CD8-positive, alpha-beta memory T cell (primary cell): Measurements from ENCODE around the gene RNU7-1. TPM values are rescaled to one million over a fixed set of nuclear protein-coding genes. Genes with fewer than 3 reads are reported as not detected.

Experiments used
- CTCF ChIA-PET: fragments of 350-600 bp; sonication (Branson Sonifier 250); formaldehyde crosslinking; loops from one replicate; lab custom pipeline; 2021; ENCODE audit warnings: antibody characterized with exemption; lab: Charles Lee
- POLR2A ChIA-PET: fragments of 350-600 bp; sonication (Branson Sonifier 250); formaldehyde crosslinking; loops from one replicate; lab custom pipeline; 2021; ENCODE audit warnings: antibody characterized with exemption; lab: Charles Lee
- DNase-seq, 5 donors: peaks; one replicate each; pipeline versions ENCODE4 v3.0.0 to v3.0.0-alpha.2; 2020 to 2022; ENCODE audit warnings: mixed read lengths in 1 of 5
- H3K27ac ChIP-seq: one replicate; pipeline ENCODE4 v1.7.0; 2013; ENCODE audit warnings: low read depth, mild to moderate bottlenecking, low read length, moderate library complexity
- H3K27me3 ChIP-seq: 2 replicates; pipeline ENCODE4 v1.7.0; 2013; ENCODE audit warnings: low read length, mild to moderate bottlenecking; ENCODE audit not compliant: insufficient read depth, poor library complexity, severe bottlenecking
- H3K36me3 ChIP-seq: 2 replicates; pipeline ENCODE4 v1.7.0; 2013; ENCODE audit warnings: mild to moderate bottlenecking, low read length, moderate library complexity; ENCODE audit not compliant: insufficient read depth
- H3K4me1 ChIP-seq: 2 replicates; pipeline ENCODE4 v1.7.0; 2013; ENCODE audit warnings: mild to moderate bottlenecking, low read length, moderate library complexity; ENCODE audit not compliant: insufficient read depth
- H3K4me3 ChIP-seq: 2 replicates; pipeline ENCODE4 v1.7.0; 2013; ENCODE audit warnings: mild to moderate bottlenecking, low read length
- H3K9me3 ChIP-seq: 2 replicates; pipeline ENCODE4 v1.7.0; 2013; ENCODE audit warnings: mild to moderate bottlenecking, low read length
- H3K27ac Mint-ChIP-seq, 8 donors: one replicate each; pipeline ENCODE4 v1.8.0; 2020 to 2021; ENCODE audit warnings: mixed read lengths in 8 of 8, mild to moderate bottlenecking in 6 of 8, inconsistent platforms in 3 of 8, moderate library complexity in 3 of 8
- H3K27me3 Mint-ChIP-seq, 2 donors: one replicate each; pipeline ENCODE4 v1.8.0; 2020 to 2021; ENCODE audit warnings: mixed read lengths in 2 of 2, mild to moderate bottlenecking in 1 of 2, moderate library complexity in 1 of 2
- H3K36me3 Mint-ChIP-seq, 3 donors: one replicate each; pipeline ENCODE4 v1.8.0; 2020 to 2021; ENCODE audit warnings: mixed read lengths in 3 of 3, inconsistent platforms in 1 of 3, mild to moderate bottlenecking in 1 of 3
- H3K4me1 Mint-ChIP-seq, 3 donors: one replicate each; pipeline ENCODE4 v1.8.0; 2020 to 2021; ENCODE audit warnings: mixed read lengths in 3 of 3, inconsistent platforms in 1 of 3, mild to moderate bottlenecking in 1 of 3
- H3K4me3 Mint-ChIP-seq, 7 donors: one replicate each; pipeline ENCODE4 v1.8.0; 2020 to 2021; ENCODE audit warnings: mixed read lengths in 7 of 7, mild to moderate bottlenecking in 6 of 7, moderate library complexity in 4 of 7, inconsistent platforms in 2 of 7
- H3K9me3 Mint-ChIP-seq, 5 donors: one replicate each; pipeline ENCODE4 v1.8.0; 2020 to 2022; ENCODE audit warnings: mixed read lengths in 5 of 5, mild to moderate bottlenecking in 3 of 5, moderate library complexity in 2 of 5, inconsistent platforms in 1 of 5
- polyA plus RNA-seq: library from polyadenylated mRNA; unstranded; fragments of 300-500 nt; fragmentation: Illumina TruSeq; gene quantifications from one replicate; pipeline ENCODE4 v1.2.3, GENCODE V29; 2021
- total RNA-seq, 2 experiments: library from RNA; stranded (reverse); gene quantifications; one replicate each; pipeline ENCODE4 v1.2.3, GENCODE V29; 2021

Gene RNU7-1
- total and polyA plus RNA-seq, 3 experiments from 2014 or later = not detected

GRCh38 chr12:6914947-6915788 is 28.4 kb upstream of the RNU7-1 start:
- Histone ChIP-seq H3K9me3 (no peaks in the 10 kb centered on the region), H3K4me3 (peak overlapping the region; percentile 69), H3K27me3 (no peaks in the 10 kb centered on the region), H3K36me3 (peaks cover 6% of the 10 kb centered on the region), H3K4me1 (peaks cover 21% of the 10 kb centered on the region), H3K27ac (peak overlapping the region; percentile 66)
- Mint-ChIP-seq H3K4me1 (peaks cover 21 to 44% (median 30%) of the 10 kb centered on the region in 3 donors), H3K27ac (peak overlapping the region; percentile 94 to 99 (median 96)), H3K27me3 (no peaks in the 10 kb centered on the region), H3K4me3 (peak overlapping the region; percentile 89 to 99 (median 94)), H3K36me3 (peaks cover 3 to 47% (median 4%) of the 10 kb centered on the region in 3 donors), H3K9me3 (no peaks in the 10 kb centered on the region)
- no peak for DNase-seq
- ChIA-PET CTCF (interaction anchor here (1.3 to 4.4 kb wide), 6 partner anchors 10 to 46 kb away, joined by 3 to 28 read pairs (median 6); partner anchors contain the start of genes C12orf57, RNU7-1 and SPSB2), POLR2A (interaction anchor here (1.0 to 2.6 kb wide), 11 partner anchors 9 to 193 kb away, joined by 3 to 14 read pairs (median 7); partner anchors contain the start of genes C12orf57, LRRC23, RNU7-1 and SPSB2)

- CTCF ChIA-PET = interaction anchor here (1.0 to 4.4 kb wide), 6 partner anchors 8 to 46 kb away, joined by 3 to 28 read pairs (median 6); partner anchors contain the start of gene SPSB2
- Histone ChIP-seq H3K27me3 (no peaks in the 10 kb centered on the region), H3K36me3 (peaks cover 6% of the 10 kb centered on the region), H3K9me3 (no peaks in the 10 kb centered on the region), H3K27ac (no peak overlapping the region), H3K4me3 (no peak overlapping the region), H3K4me1 (peaks cover 21% of the 10 kb centered on the region)
- H3K36me3 Mint-ChIP-seq = peaks cover 3 to 47% (median 4%) of the 10 kb centered on the region in 3 donors
- H3K27ac Mint-ChIP-seq = peak overlapping the region; percentile 29 to 97 (median 95)
- peak overlapping the region; percentile 79 to 99 (median 94) for H3K4me3 Mint-ChIP-seq
- H3K27me3 Mint-ChIP-seq = no peaks in the 10 kb centered on the region
- POLR2A ChIA-PET = interaction anchor here (1.2 kb wide), 1 partner anchor 9 kb away, joined by 3 read pairs; no protein-coding TSS in a partner anchor
- no peak for DNase-seq
- H3K9me3 Mint-ChIP-seq = no peaks in the 10 kb centered on the region
- H3K4me1 Mint-ChIP-seq = peaks cover 21 to 44% (median 30%) of the 10 kb centered on the region in 3 donors
These were observed 27.8 kb upstream of the RNU7-1 start for GRCh38 chr12:6915789-6916285.

- H3K36me3 ChIP-seq = peaks cover 6% of the 10 kb centered on the region
- H3K9me3 ChIP-seq = no peaks in the 10 kb centered on the region
- H3K4me3 Mint-ChIP-seq = peak overlapping the region; percentile 57 to 99 (median 82)
- no peak overlapping the region for H3K27ac ChIP-seq
- ChIA-PET CTCF (interaction anchor here (1.0 to 2.3 kb wide), 4 partner anchors 9 to 44 kb away, joined by 3 to 8 read pairs (median 4); partner anchors contain the start of gene SPSB2), POLR2A (interaction anchor here (0.9 to 1.2 kb wide), 2 partner anchors 9 to 42 kb away, joined by 3 read pairs; no protein-coding TSS in a partner anchor)
- H3K4me1 ChIP-seq = peaks cover 21% of the 10 kb centered on the region
- H3K27me3 Mint-ChIP-seq = no peaks in the 10 kb centered on the region
- H3K27me3 ChIP-seq = no peaks in the 10 kb centered on the region
- DNase-seq = no peak
- no peak overlapping the region for H3K4me3 ChIP-seq
- peaks cover 3 to 52% (median 4%) of the 10 kb centered on the region in 3 donors for H3K36me3 Mint-ChIP-seq
- H3K9me3 Mint-ChIP-seq = no peaks in the 10 kb centered on the region
- H3K4me1 Mint-ChIP-seq = peaks cover 21 to 44% (median 30%) of the 10 kb centered on the region in 3 donors
- peak overlapping the region; percentile 2 to 97 (median 92) for H3K27ac Mint-ChIP-seq
These were observed 27.0 kb upstream of the RNU7-1 start for GRCh38 chr12:6916426-6917200.

DNA sequence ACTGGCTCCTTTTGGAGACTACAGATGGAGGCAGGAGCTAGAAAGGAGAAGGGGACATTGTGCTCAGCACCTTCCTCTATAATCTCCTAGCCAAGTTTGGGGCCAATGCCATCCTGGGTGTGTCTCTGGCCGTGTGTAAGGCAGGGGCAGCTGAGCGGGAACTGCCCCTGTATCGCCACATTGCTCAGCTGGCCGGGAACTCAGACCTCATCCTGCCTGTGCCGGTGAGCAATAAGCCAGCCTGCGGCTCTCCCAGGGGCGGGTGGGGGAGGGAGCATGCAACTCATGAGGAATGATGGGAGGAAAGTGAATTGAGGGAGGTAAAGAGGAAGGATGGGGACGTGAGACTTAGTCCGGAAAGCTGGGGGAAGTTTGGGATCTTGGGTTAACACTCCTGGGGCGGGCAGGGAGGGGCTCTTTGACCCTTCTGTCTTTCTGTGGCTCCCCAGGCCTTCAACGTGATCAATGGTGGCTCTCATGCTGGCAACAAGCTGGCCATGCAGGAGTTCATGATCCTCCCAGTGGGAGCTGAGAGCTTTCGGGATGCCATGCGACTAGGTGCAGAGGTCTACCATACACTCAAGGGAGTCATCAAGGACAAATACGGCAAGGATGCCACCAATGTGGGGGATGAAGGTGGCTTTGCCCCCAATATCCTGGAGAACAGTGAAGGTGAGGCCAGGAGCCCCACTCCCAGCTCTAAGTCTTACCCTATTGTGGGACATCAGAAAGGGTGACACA is 26.0 kb upstream of the RNU7-1 start:
- Mint-ChIP-seq H3K27me3 (no peaks in the 10 kb centered on the region), H3K36me3 (peaks cover 3 to 63% (median 4%) of the 10 kb centered on the region in 3 donors), H3K4me3 (peak overlapping the region in 1 of 7 donors; percentile 57), H3K27ac (peak overlapping the region in 2 of 8 donors; percentile 43 to 66), H3K4me1 (peaks cover 21 to 42% (median 30%) of the 10 kb centered on the region in 3 donors), H3K9me3 (no peaks in the 10 kb centered on the region)
- no peaks in the 10 kb centered on the region for H3K27me3 ChIP-seq
- ChIA-PET CTCF (interaction anchor here (0.7 to 2.3 kb wide), 4 partner anchors 20 to 200 kb away, joined by 3 to 8 read pairs (median 4); no protein-coding TSS in a partner anchor), POLR2A (interaction anchor here (0.9 kb wide), 2 partner anchors 20 to 41 kb away, joined by 3 read pairs; no protein-coding TSS in a partner anchor)
- DNase-seq = no peak
- H3K4me3 ChIP-seq = no peak overlapping the region
- H3K36me3 ChIP-seq = peaks cover 6% of the 10 kb centered on the region
- H3K27ac ChIP-seq = no peak overlapping the region
- peaks cover 21% of the 10 kb centered on the region for H3K4me1 ChIP-seq
- no peaks in the 10 kb centered on the region for H3K9me3 ChIP-seq

DNA sequence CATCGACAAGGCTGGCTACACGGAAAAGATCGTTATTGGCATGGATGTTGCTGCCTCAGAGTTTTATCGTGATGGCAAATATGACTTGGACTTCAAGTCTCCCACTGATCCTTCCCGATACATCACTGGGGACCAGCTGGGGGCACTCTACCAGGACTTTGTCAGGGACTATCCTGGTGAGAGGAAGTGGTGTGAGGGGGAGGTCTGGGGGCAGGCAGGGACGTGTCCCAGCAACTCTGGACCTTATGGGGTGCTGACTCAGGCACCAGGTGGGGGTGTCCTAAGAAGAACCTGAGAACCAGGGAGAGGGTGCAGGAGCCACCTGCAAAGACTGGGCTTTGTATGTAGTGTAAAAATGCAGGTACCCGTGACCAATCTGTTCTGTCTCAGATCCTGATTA is 24.0 kb upstream of the RNU7-1 start:
- CTCF ChIA-PET = no interaction called here
- Mint-ChIP-seq H3K4me3 (peak overlapping the region in 1 of 7 donors; percentile 55), H3K36me3 (peaks cover 3 to 68% (median 4%) of the 10 kb centered on the region in 3 donors), H3K27ac (peak overlapping the region in 5 of 8 donors; percentile 9 to 82 (median 41)), H3K9me3 (no peaks in the 10 kb centered on the region), H3K4me1 (peaks cover 15 to 31% (median 25%) of the 10 kb centered on the region in 3 donors), H3K27me3 (no peaks in the 10 kb centered on the region)
- H3K27ac ChIP-seq = no peak overlapping the region
- no peaks in the 10 kb centered on the region for H3K9me3 ChIP-seq
- POLR2A ChIA-PET = no interaction called here
- H3K36me3 ChIP-seq = peaks cover 6% of the 10 kb centered on the region
- H3K4me1 ChIP-seq = peaks cover 18% of the 10 kb centered on the region
- no peak overlapping the region for H3K4me3 ChIP-seq
- H3K27me3 ChIP-seq = no peaks in the 10 kb centered on the region
- DNase-seq = no peak

DNA sequence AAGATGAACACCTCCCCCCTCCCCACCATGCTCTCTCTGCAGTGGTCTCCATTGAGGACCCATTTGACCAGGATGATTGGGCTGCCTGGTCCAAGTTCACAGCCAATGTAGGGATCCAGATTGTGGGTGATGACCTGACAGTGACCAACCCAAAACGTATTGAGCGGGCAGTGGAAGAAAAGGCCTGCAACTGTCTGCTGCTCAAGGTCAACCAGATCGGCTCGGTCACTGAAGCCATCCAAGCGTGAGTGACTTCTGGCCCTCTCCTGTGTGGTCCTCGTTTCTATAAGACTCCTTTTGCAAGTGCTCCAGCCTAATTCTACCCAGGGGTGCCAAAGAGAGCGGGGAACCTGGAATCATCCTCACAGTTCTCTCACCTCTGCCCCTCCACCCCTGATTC is 22.1 kb upstream of the RNU7-1 start:
- Histone ChIP-seq H3K4me3 (no peak overlapping the region), H3K27me3 (no peaks in the 10 kb centered on the region), H3K27ac (no peak overlapping the region), H3K4me1 (peaks cover 13% of the 10 kb centered on the region), H3K36me3 (peaks cover 6% of the 10 kb centered on the region), H3K9me3 (no peaks in the 10 kb centered on the region)
- H3K36me3 Mint-ChIP-seq = peaks cover 3 to 53% (median 4%) of the 10 kb centered on the region in 3 donors
- no peak overlapping the region for H3K4me3 Mint-ChIP-seq
- H3K4me1 Mint-ChIP-seq = peaks cover 13 to 24% (median 14%) of the 10 kb centered on the region in 3 donors
- POLR2A ChIA-PET = no interaction called here
- DNase-seq = no peak
- no peaks in the 10 kb centered on the region for H3K27me3 Mint-ChIP-seq
- CTCF ChIA-PET = interaction anchor here (0.9 to 1.4 kb wide), 7 partner anchors 12 to 192 kb away, joined by 3 to 4 read pairs (median 3); no protein-coding TSS in a partner anchor
- no peaks in the 10 kb centered on the region for H3K9me3 Mint-ChIP-seq
- H3K27ac Mint-ChIP-seq = peak overlapping the region in 1 of 8 donors; percentile 37
